NCI-H510A treated with DMSO at 0.1 percent for 48 hours (cell line): Measurements from ENCODE around the gene UMAD1.
A peak's percentile ranks its signal among the peaks of the same experiment; 100 is the strongest.

Experiments
- DNase-seq: peaks from one replicate; lab custom pipeline; 2025; lab: John Stamatoyannopoulos, UW

Gene UMAD1

GRCh38 chr7:7640221-7641128, at the start of gene UMAD1:
UMAD1 (plus strand) TSS chr7:7640752; CDS start chr7:7673372, 32,620 bp downstream.
- peak; percentile 98 for DNase-seq

- DNase-seq, result peak; percentile 50
These were observed 45.1 kb upstream of the UMAD1 start for GRCh38 chr7:7595451-7595850.

- no peak for DNase-seq
These were observed 44.4 kb upstream of the UMAD1 start for GRCh38 chr7:7596176-7596575.

- DNase-seq, result no peak
These were observed 33.5 kb upstream of the UMAD1 start for GRCh38 chr7:7607010-7607409.

- no peak for DNase-seq
These were observed 31.2 kb upstream of the UMAD1 start for GRCh38 chr7:7609330-7609729.

- DNase-seq, result no peak
These were observed 28.0 kb upstream of the UMAD1 start for GRCh38 chr7:7612519-7612918.

GRCh38 chr7:7613210-7613609, 27.3 kb upstream of the UMAD1 start:
- DNase-seq, result no peak

GRCh38 chr7:7614018-7614741, 26.4 kb upstream of the UMAD1 start:
- DNase-seq, result no peak

GRCh38 chr7:7617550-7617949, 23.0 kb upstream of the UMAD1 start:
- no peak for DNase-seq

- DNase-seq, result no peak
These were observed 22.1 kb upstream of the UMAD1 start for GRCh38 chr7:7618410-7618809.

GRCh38 chr7:7620236-7620635, 20.3 kb upstream of the UMAD1 start:
- no peak for DNase-seq

- DNase-seq, result no peak
These were observed 19.8 kb upstream of the UMAD1 start for GRCh38 chr7:7620644-7621210.

- no peak for DNase-seq
These were observed 12.1 kb upstream of the UMAD1 start for GRCh38 chr7:7628476-7628875.

GRCh38 chr7:7630626-7631329, 9.8 kb upstream of the UMAD1 start:
- DNase-seq, result no peak

GRCh38 chr7:7639421-7639820, 1.1 kb upstream of the UMAD1 start:
- no peak for DNase-seq

GRCh38 chr7:7639847-7640220, 718 bp upstream of the UMAD1 start:
- DNase-seq, result no peak

GRCh38 chr7:7641129-7641663, 644 bp downstream of the UMAD1 start:
- no peak for DNase-seq

GRCh38 chr7:7642081-7642480, 1.5 kb downstream of the UMAD1 start:
- DNase-seq, result no peak

GRCh38 chr7:7647495-7648036, 7.0 kb downstream of the UMAD1 start:
- no peak for DNase-seq

GRCh38 chr7:7650682-7651206, 10.2 kb downstream of the UMAD1 start:
- DNase-seq, result no peak

GRCh38 chr7:7651479-7651878, 10.9 kb downstream of the UMAD1 start:
- no peak for DNase-seq
